ENCODE data around the gene BCAS3.

- no peak for TF ChIP-seq CTCF (IDR thresholded peaks at IDR 0.05)
- no peak for TF ChIP-seq POLR2A (IDR thresholded peaks at IDR 0.05)
- TF ChIP-seq EP300 (IDR thresholded peaks at IDR 0.05; ENCODE audit: low read depth) = no peak
- TF ChIP-seq POLR2AphosphoS5 (IDR thresholded peaks at IDR 0.05) = no peak
Measured at GRCh38 chr17:61306003-61306402, 628.4 kb downstream of the BCAS3 start.

Measured in transverse colon (tissue), 4 donors.